WTC11 (cell line): ENCODE measurements around the gene ST6GALNAC2. TPM values are rescaled to one million over a fixed set of nuclear protein-coding genes. Genes with fewer than 3 reads are reported as not detected.

Experiments used
- ATAC-seq: fragments of 200-7000 bp; cut with Tn5 transposase; 2 replicates; pipeline ENCODE4 v1.10.0; 2021; ENCODE audit warnings: mild to moderate bottlenecking, moderate library complexity
- CTCF ChIA-PET: fragments of 300-600 bp; sonication (Branson Sonifier 250); formaldehyde crosslinking; loops from one replicate; lab custom pipeline; 2021; ENCODE audit warnings: antibody characterized with exemption; lab: Charles Lee
- POLR2A ChIA-PET: fragments of 350-600 bp; sonication (Branson Sonifier 250); formaldehyde crosslinking; loops from one replicate; lab custom pipeline; 2021; ENCODE audit warnings: antibody characterized with exemption; lab: Charles Lee
- DNase-seq: peaks from one replicate; pipeline ENCODE4 v3.0.0; 2021; ENCODE audit warnings: low spot score
- H3K27ac Mint-ChIP-seq: 2 replicates; pipeline ENCODE4 v1.8.0; 2021; ENCODE audit warnings: mixed read lengths
- H3K27me3 Mint-ChIP-seq: 2 replicates; pipeline ENCODE4 v1.8.0; 2021; ENCODE audit warnings: low read depth, mild to moderate bottlenecking, moderate library complexity, mixed read lengths
- H3K36me3 Mint-ChIP-seq: 2 replicates; pipeline ENCODE4 v1.8.0; 2021; ENCODE audit warnings: mixed read lengths
- H3K4me1 Mint-ChIP-seq: 2 replicates; pipeline ENCODE4 v1.8.0; 2022; ENCODE audit warnings: mixed read lengths
- H3K4me3 Mint-ChIP-seq: 2 replicates; pipeline ENCODE4 v1.8.0; 2021; ENCODE audit warnings: mild to moderate bottlenecking, moderate library complexity, mixed read lengths
- H3K9me3 Mint-ChIP-seq: 2 replicates; pipeline ENCODE4 v1.8.0; 2021; ENCODE audit warnings: mixed read lengths
- ATF3 ChIP-seq: sonication (generic); formaldehyde crosslinking; conservative IDR thresholded peaks from 2 replicates; pipeline ENCODE4 v1.8.1; 2022; ENCODE audit warnings: mild to moderate bottlenecking, missing genetic modification reagents
- CBFB ChIP-seq: sonication (generic); formaldehyde crosslinking; IDR thresholded peaks from 2 replicates; pipeline ENCODE4 v1.8.1; 2022; ENCODE audit warnings: mild to moderate bottlenecking, low read depth, missing genetic modification reagents
- CDX4 ChIP-seq: fragments of 250-450 bp; sonication (Bioruptor Pico); IDR thresholded peaks from 2 replicates; pipeline ENCODE4 v1.9.0; 2021; ENCODE audit warnings: moderate library complexity, mild to moderate bottlenecking, inconsistent platforms, borderline replicate concordance
- CREM ChIP-seq: sonication (generic); formaldehyde crosslinking; IDR thresholded peaks from 2 replicates; pipeline ENCODE4 v1.8.1; 2022; ENCODE audit warnings: mild to moderate bottlenecking, missing genetic modification reagents, moderate library complexity
- CTCF ChIP-seq: fragments of 200-600 bp; IDR thresholded peaks from 2 replicates; pipeline ENCODE4 v1.8.0; 2022; ENCODE audit warnings: antibody characterized with exemption
- ELF4 ChIP-seq: sonication (generic); formaldehyde crosslinking; IDR thresholded peaks from 2 replicates; pipeline ENCODE4 v1.8.1; 2022; ENCODE audit warnings: low read depth, mild to moderate bottlenecking, moderate library complexity, missing genetic modification reagents
- ESRRA ChIP-seq: sonication (generic); formaldehyde crosslinking; IDR thresholded peaks from 2 replicates; pipeline ENCODE4 v1.8.1; 2022; ENCODE audit warnings: mild to moderate bottlenecking, missing genetic modification reagents, borderline replicate concordance
- FOXP4 ChIP-seq: sonication (generic); formaldehyde crosslinking; IDR thresholded peaks from 2 replicates; pipeline ENCODE4 v1.8.0; 2022; ENCODE audit warnings: mild to moderate bottlenecking, missing genetic modification reagents
- IRF2 ChIP-seq: sonication (generic); formaldehyde crosslinking; IDR thresholded peaks from 2 replicates; pipeline ENCODE4 v1.8.0; 2022; ENCODE audit warnings: low read depth, missing genetic modification reagents, borderline replicate concordance
- MLX ChIP-seq: sonication (generic); formaldehyde crosslinking; IDR thresholded peaks from 2 replicates; pipeline ENCODE4 v1.8.1; 2023; ENCODE audit warnings: mild to moderate bottlenecking, missing genetic modification reagents, moderate library complexity
- MYBL2 ChIP-seq: sonication (generic); formaldehyde crosslinking; IDR thresholded peaks from 2 replicates; pipeline ENCODE4 v1.8.1; 2023; ENCODE audit warnings: mild to moderate bottlenecking, moderate library complexity, missing genetic modification reagents
- NFATC4 ChIP-seq: fragments of 250-450 bp; sonication (Bioruptor Pico); IDR thresholded peaks from 2 replicates; pipeline ENCODE4 v1.9.0; 2021; ENCODE audit warnings: mild to moderate bottlenecking
- NFE2L1 ChIP-seq: sonication (generic); formaldehyde crosslinking; IDR thresholded peaks from 2 replicates; pipeline ENCODE4 v1.8.1; 2023; ENCODE audit warnings: missing genetic modification reagents
- NR2C2 ChIP-seq: sonication (generic); formaldehyde crosslinking; IDR thresholded peaks from 2 replicates; pipeline ENCODE4 v1.8.0; 2022; ENCODE audit warnings: mild to moderate bottlenecking, missing genetic modification reagents
- NR3C1 ChIP-seq: sonication (generic); formaldehyde crosslinking; conservative IDR thresholded peaks from 2 replicates; pipeline ENCODE4 v1.8.1; 2023; ENCODE audit warnings: low read depth, mild to moderate bottlenecking, missing genetic modification reagents
- OVOL2 ChIP-seq: fragments of 250-450 bp; sonication (Bioruptor Pico); IDR thresholded peaks from 2 replicates; pipeline ENCODE4 v1.9.0; 2021; ENCODE audit warnings: mild to moderate bottlenecking, borderline replicate concordance
- PREB ChIP-seq: sonication (generic); formaldehyde crosslinking; IDR thresholded peaks from 2 replicates; pipeline ENCODE4 v1.8.1; 2022; ENCODE audit warnings: mild to moderate bottlenecking, missing genetic modification reagents, moderate library complexity, borderline replicate concordance
- SOX15 ChIP-seq: fragments of 250-450 bp; sonication (Bioruptor Pico); IDR thresholded peaks from 2 replicates; pipeline ENCODE4 v1.9.0; 2021; ENCODE audit warnings: mild to moderate bottlenecking
- ZNF396 ChIP-seq: fragments of 250-450 bp; sonication (Bioruptor Pico); IDR thresholded peaks from 2 replicates; pipeline ENCODE4 v1.8.0; 2021; ENCODE audit warnings: mild to moderate bottlenecking, moderate library complexity, borderline replicate concordance
- ZNF425 ChIP-seq: fragments of 250-450 bp; sonication (Bioruptor Pico); conservative IDR thresholded peaks from 2 replicates; pipeline ENCODE4 v1.9.0; 2021; ENCODE audit warnings: mild to moderate bottlenecking
- ZNF512 ChIP-seq: sonication (generic); formaldehyde crosslinking; IDR thresholded peaks from 2 replicates; pipeline ENCODE4 v1.8.1; 2022; ENCODE audit warnings: missing genetic modification reagents, borderline replicate concordance
- total RNA-seq: library from RNA; stranded (reverse); gene quantifications from 3 replicates; pipeline ENCODE4 v1.2.3, GENCODE V29; 2021

Gene ST6GALNAC2
- total RNA-seq, 1 experiment from 2014 or later, result not detected

GRCh38 chr17:76599694-76600460 lies 14.2 kb upstream of the ST6GALNAC2 start (continued):
- TF ChIP-seq ZNF425 (no peak), CDX4 (CRISPR knock-in tag) (no peak)
- TF ChIP-seq, all 79 proteins: peak for 0

GRCh38 chr17:76598004-76598439 lies 12.4 kb upstream of the ST6GALNAC2 start:
- Mint-ChIP-seq H3K36me3 (peaks cover 6% of the 10 kb centered on the region; the same call in 1 of the 2 replicates), H3K4me1 (peaks cover 15% of the 10 kb centered on the region), H3K4me3 (no peak overlapping the region), H3K9me3 (peaks cover 16% of the 10 kb centered on the region), H3K27ac (no peak overlapping the region), H3K27me3 (no peaks in the 10 kb centered on the region; the same call in 1 of the 2 replicates)
- ChIA-PET CTCF (interaction anchor here (1.0 to 4.3 kb wide), 5 partner anchors 12 to 83 kb away, joined by 3 to 26 read pairs (median 3); partner anchors contain the start of gene ST6GALNAC2), POLR2A (no interaction called here)
- no peak for ATAC-seq
- DNase-seq, result no peak
- no peak for TF ChIP-seq ZNF512 (CRISPR knock-in tag)
- TF ChIP-seq ZNF396 (CRISPR knock-in tag), result no peak
- no peak for TF ChIP-seq ELF4 (CRISPR knock-in tag)
- no peak for TF ChIP-seq CBFB (CRISPR knock-in tag)
- no peak for TF ChIP-seq OVOL2 (CRISPR knock-in tag)
- no peak for TF ChIP-seq NR2C2 (CRISPR knock-in tag)
- no peak for TF ChIP-seq NFE2L1
- TF ChIP-seq ESRRA, result no peak
- TF ChIP-seq IRF2 (CRISPR knock-in tag), result no peak
- no peak for TF ChIP-seq MLX (CRISPR knock-in tag)
- TF ChIP-seq CTCF, result no peak
- no peak for TF ChIP-seq NFATC4 (CRISPR knock-in tag)
- no peak for TF ChIP-seq FOXP4 (CRISPR knock-in tag)
- no peak for TF ChIP-seq CREM (CRISPR knock-in tag)
- no peak for TF ChIP-seq SOX15 (CRISPR knock-in tag)
- TF ChIP-seq MYBL2 (CRISPR knock-in tag), result no peak
- TF ChIP-seq PREB (CRISPR knock-in tag), result no peak
- TF ChIP-seq ATF3 (CRISPR knock-in tag), result no peak
- no peak for TF ChIP-seq NR3C1 (CRISPR knock-in tag)
